Thoracic aorta (tissue), 2 donors: ENCODE results near the gene FOSB. TPM values are rescaled to one million over a fixed set of nuclear protein-coding genes. Genes with fewer than 3 reads are reported as not detected.

Experiments
- ATAC-seq: fragments of 150-250 bp; one replicate; pipeline ENCODE4 v1.8.0; 2017; ENCODE audit warnings: low read depth; ENCODE audit not compliant: insufficient number of reproducible peaks, low FRiP score
- DNase-seq: peaks from one replicate; pipeline ENCODE4 v3.0.0-alpha.2; 2020; ENCODE audit warnings: low spot score
- H3K27ac ChIP-seq, 2 donors: fragments of 200-600 bp; sonication (generic); 1 replicate in 1 of 2; 2 replicates in 1 of 2; pipeline ENCODE4 v1.5.1; 2016; ENCODE audit warnings: mild to moderate bottlenecking in 2 of 2, moderate library complexity in 2 of 2
- H3K27me3 ChIP-seq: fragments of 200-600 bp; sonication (generic); replicated peaks from 2 replicates; pipeline ENCODE4 v1.6.0; 2016; ENCODE audit warnings: mild to moderate bottlenecking; ENCODE audit not compliant: insufficient read depth
- H3K36me3 ChIP-seq: fragments of 200-600 bp; sonication (generic); one replicate; pipeline ENCODE4 v1.5.1; 2016
- H3K4me1 ChIP-seq, 2 donors: fragments of 200-600 bp; sonication (generic); 1 replicate in 1 of 2; 2 replicates in 1 of 2; pipeline versions ENCODE4 v1.5.1 to v1.6.0; 2016; ENCODE audit warnings: low read depth in 2 of 2, mild to moderate bottlenecking in 1 of 2; ENCODE audit not compliant: control insufficient read depth in 1 of 2
- H3K4me3 ChIP-seq: fragments of 200-600 bp; sonication (generic); 2 replicates; pipeline ENCODE4 v1.5.1; 2016; ENCODE audit warnings: mild to moderate bottlenecking
- H3K9me3 ChIP-seq: fragments of 200-600 bp; sonication (generic); 2 replicates; pipeline ENCODE4 v1.5.1; 2016
- total RNA-seq, 2 donors: library from RNA; depleted of rRNA; stranded (reverse); fragments of >200 nt; gene quantifications; one replicate each; pipeline versions ENCODE4 v1.1.0 to v1.2.3, GENCODE V29; 2016
- TF ChIP-seq, protein P1 (sequence below): fragments of 200-600 bp; sonication (generic); IDR thresholded peaks from one replicate; pipeline ENCODE4 v1.5.1; 2019; ENCODE audit warnings: antibody characterized with exemption

The FOSB gene
- total RNA-seq, 2 donors from 2014 or later, result 126 to 587 TPM

DNA sequence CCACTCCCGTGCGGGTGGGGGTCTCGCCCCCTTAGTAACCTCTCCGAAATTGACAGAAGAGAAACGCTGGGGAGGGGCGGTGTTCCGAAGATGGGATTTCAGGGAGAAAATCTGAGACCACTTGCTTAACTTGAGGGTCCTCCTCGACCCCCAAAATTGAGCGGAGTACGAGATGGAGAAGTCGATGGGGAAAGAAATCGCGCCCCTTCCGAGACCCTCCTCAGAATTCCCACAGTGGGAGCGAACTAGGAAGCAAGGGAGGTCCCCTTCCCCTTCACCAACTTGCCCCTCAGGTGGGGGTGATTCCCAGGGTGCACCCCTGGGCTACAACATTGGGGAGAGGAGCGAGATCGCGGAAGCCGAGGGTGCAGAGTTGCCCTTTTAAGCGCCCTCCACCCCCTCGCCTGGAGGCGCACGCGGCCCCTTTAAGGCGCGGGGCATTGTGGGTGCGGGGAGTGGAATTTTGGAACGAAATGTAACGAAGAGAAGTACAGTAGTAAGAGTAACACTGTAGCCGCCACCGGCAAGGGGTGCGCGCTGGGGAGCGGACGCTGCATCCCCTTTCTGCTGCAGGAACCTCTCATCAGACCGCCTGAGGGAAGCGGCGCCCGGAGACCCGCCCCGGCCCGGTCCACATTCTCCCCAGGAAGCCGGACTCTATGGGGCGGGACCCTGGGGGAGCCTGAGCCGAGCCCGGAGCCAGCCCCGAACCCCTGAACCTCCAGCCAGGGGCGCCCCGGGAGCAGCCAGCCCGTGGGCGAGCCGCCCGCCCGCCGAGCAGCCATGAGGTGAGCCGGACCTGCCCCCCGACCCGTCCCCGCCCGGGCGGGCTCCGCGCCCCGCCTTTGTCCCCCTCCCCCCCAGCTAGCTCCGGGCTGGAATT, 39.4 kb downstream of the FOSB start, which contains the start of gene VASP:
Gene VASP, plus strand, starts transcription at position 491 of the 883 bp plus-strand sequence. Its CDS starts 293 bp downstream, at position 784.
- no peaks in the 10 kb centered on the region for H3K27me3 ChIP-seq
- peaks cover 4 to 35% of the 10 kb centered on the region in 2 donors for H3K4me1 ChIP-seq
- H3K27ac ChIP-seq, result peak within 1 kb of the TSS; percentile 96 to 99
- ATAC-seq (no peak), DNase-seq (peak; percentile 47)
- no peaks in the 10 kb centered on the region for H3K36me3 ChIP-seq
- peak within 1 kb of the TSS; percentile 95 for H3K4me3 ChIP-seq
- H3K9me3 ChIP-seq, result no peaks in the 10 kb centered on the region
- TF ChIP-seq, protein P1, sequence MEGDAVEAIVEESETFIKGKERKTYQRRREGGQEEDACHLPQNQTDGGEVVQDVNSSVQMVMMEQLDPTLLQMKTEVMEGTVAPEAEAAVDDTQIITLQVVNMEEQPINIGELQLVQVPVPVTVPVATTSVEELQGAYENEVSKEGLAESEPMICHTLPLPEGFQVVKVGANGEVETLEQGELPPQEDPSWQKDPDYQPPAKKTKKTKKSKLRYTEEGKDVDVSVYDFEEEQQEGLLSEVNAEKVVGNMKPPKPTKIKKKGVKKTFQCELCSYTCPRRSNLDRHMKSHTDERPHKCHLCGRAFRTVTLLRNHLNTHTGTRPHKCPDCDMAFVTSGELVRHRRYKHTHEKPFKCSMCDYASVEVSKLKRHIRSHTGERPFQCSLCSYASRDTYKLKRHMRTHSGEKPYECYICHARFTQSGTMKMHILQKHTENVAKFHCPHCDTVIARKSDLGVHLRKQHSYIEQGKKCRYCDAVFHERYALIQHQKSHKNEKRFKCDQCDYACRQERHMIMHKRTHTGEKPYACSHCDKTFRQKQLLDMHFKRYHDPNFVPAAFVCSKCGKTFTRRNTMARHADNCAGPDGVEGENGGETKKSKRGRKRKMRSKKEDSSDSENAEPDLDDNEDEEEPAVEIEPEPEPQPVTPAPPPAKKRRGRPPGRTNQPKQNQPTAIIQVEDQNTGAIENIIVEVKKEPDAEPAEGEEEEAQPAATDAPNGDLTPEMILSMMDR, result no peak

DNA sequence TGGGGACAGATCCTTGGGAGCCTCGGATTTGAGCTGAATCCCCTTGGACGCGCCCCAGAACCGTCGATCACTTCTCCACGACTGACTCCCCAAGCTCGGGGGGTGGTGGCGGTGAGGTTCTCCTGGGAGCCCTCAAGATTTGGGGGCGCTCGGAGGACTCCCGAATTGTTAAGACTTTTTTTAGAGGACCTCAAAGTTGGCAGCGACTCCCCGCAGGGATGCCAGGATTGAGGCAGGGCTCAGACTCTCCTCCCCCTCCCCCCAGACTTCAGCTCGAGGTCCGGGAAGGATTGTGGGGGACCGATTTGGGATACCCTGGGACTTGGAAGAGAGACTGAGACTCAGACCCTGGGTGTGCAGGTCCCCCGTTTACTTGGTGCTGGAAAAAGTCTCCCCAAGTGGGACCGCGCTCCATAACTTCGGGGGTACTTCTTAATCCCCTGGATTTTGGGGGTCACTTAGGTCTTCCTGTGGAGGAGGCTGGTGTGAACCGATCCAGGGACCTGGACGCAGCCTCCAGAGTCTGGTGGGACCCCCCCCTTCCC, 40.1 kb downstream of the FOSB start:
- ATAC-seq (no peak), DNase-seq (no peak)
- TF ChIP-seq, protein P1, result no peak
- Histone ChIP-seq H3K36me3 (no peaks in the 10 kb centered on the region), H3K4me3 (peak overlapping the region; percentile 95), H3K27ac (peak overlapping the region; percentile 96 to 99), H3K9me3 (no peaks in the 10 kb centered on the region), H3K4me1 (peaks cover 7 to 42% of the 10 kb centered on the region in 2 donors), H3K27me3 (no peaks in the 10 kb centered on the region)

DNA sequence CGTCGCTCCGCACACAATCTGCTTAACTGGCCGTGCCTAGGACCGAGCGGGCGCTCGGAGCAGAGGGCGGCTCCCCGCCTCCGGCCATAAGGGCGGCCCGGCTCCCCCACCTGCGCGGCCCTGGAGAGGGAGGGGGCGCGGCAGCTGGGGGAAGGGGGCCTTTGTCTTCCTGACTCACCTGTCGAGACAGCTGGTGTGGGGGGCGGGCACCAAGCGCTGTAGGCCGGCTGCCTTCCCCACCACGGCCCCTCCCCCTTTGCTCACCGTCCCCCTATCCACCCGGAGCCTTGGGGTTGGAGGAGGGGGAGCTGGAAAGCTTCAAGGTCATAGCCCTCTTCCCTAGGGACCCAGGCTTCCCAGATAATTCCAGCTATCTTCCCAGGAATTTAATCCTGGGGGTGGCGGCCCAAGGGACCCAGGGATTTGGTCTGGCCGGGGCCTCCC, 40.6 kb downstream of the FOSB start:
- TF ChIP-seq, protein P1, result no peak
- Histone ChIP-seq H3K27ac (peak overlapping the region; percentile 96 to 99), H3K27me3 (no peaks in the 10 kb centered on the region), H3K9me3 (no peaks in the 10 kb centered on the region), H3K4me1 (peaks cover 10 to 47% of the 10 kb centered on the region in 2 donors), H3K4me3 (peak overlapping the region; percentile 95), H3K36me3 (no peaks in the 10 kb centered on the region)
- no peak for ATAC-seq
- no peak for DNase-seq

DNA sequence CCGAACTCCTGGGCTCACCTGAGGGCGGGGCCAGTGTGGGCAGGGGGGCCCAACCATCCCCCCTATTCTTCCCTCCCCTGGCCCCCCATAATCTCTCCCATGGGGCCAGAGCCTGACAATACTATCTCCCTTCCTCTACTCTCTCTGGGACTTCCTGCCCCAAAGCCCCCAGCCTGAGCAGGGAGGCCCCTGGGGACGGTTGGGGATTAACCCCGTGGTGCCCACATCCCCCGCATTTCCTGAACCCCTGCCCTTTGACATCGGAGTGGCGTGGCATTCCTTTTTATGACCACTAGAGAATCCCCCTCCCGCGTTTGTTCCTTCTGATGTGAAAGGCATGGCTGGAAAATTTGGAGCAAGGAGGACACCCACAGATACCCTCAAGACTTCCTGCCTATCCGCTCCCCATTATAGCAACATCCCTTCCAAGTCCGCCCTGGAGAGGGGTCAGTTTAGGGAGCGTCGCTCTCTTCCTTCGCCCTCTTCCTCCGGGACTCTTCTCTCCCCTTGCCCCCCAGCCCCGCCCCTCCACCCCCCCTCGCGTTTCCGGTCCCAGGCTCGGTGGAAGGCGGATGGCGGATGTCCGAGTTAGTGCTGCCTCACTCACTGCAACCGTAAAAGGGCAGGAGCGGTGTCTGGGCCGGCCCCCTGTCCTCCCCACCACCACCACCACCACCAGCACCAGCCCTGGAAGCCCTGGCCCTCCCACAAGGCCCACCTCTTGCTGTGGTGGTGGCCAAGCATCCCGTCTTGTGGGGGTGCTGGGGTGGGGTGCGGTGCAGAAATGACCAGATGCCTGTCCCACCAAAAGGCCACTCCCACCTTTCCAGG, 41.3 kb downstream of the FOSB start:
- no peaks in the 10 kb centered on the region for H3K36me3 ChIP-seq
- peak overlapping the region; percentile 96 to 99 for H3K27ac ChIP-seq
- H3K4me1 ChIP-seq, result peaks cover 15 to 53% of the 10 kb centered on the region in 2 donors
- no peaks in the 10 kb centered on the region for H3K9me3 ChIP-seq
- peak; percentile 67 for DNase-seq
- H3K4me3 ChIP-seq, result peak overlapping the region; percentile 95
- TF ChIP-seq, protein P1, result peak; percentile 36
- peak; percentile 39 for ATAC-seq
- H3K27me3 ChIP-seq, result no peaks in the 10 kb centered on the region
